Muscle of leg (tissue), 11 donors: ENCODE data around the gene SPATA46. TPM values are rescaled to one million over a fixed set of nuclear protein-coding genes. Genes with fewer than 3 reads are reported as not detected.
"Not testable (repeated sequence)": the region's sequence is repeated elsewhere in the genome, so short reads cannot be mapped to it uniquely, and the experiment has no call there.

Source experiments
- DNase-seq: peaks from one replicate; pipeline ENCODE4 v3.0.0; 2013
- H3K27ac ChIP-seq: one replicate; pipeline ENCODE4 v1.5.1; 2013; ENCODE audit warnings: mild to moderate bottlenecking, low read length, control low read depth
- H3K27me3 ChIP-seq: one replicate; pipeline ENCODE4 v1.6.1; 2013; ENCODE audit warnings: low read length; ENCODE audit not compliant: control insufficient read depth, insufficient read depth
- H3K36me3 ChIP-seq: one replicate; pipeline ENCODE4 v1.6.1; 2013; ENCODE audit warnings: low read length; ENCODE audit not compliant: control insufficient read depth, insufficient read depth
- H3K4me1 ChIP-seq: one replicate; pipeline ENCODE4 v1.6.1; 2013; ENCODE audit warnings: low read length; ENCODE audit not compliant: control insufficient read depth, insufficient read depth
- H3K4me3 ChIP-seq: one replicate; pipeline ENCODE4 v1.5.1; 2013; ENCODE audit warnings: low read length, control low read depth
- H3K9me3 ChIP-seq: replicated peaks from 2 replicates; pipeline ENCODE4 v1.6.1; 2013; ENCODE audit warnings: low read depth, low read length; ENCODE audit not compliant: control insufficient read depth
- WGBS: methylation state at CpG from one replicate; pipeline ENCODE4 v1.1.5; 2013; ENCODE audit warnings: missing lambda C conversion rate; ENCODE audit not compliant: insufficient coverage; 5-methylcytosine and 5-hydroxymethylcytosine counted together
- polyA plus RNA-seq, 8 donors: library from polyadenylated mRNA; unstranded; fragments of 120-200 nt; gene quantifications; one replicate each; pipeline versions ENCODE4 v1.2.1 to v1.2.3, GENCODE V29; 2013; ENCODE audit warnings: inconsistent platforms in 1 of 8, low replicate concordance in 1 of 8; ENCODE audit not compliant: insufficient read length in 8 of 8, insufficient read depth in 1 of 8
- total RNA-seq: library from RNA; stranded (reverse); fragments of 120-200 nt; gene quantifications from one replicate; pipeline ENCODE4 v1.2.4, GENCODE V29; 2013

SPATA46 gene
- total and polyA plus RNA-seq, 9 donors, result 0.21 to 0.29 (median 0.28) TPM; not detected in 6

DNA sequence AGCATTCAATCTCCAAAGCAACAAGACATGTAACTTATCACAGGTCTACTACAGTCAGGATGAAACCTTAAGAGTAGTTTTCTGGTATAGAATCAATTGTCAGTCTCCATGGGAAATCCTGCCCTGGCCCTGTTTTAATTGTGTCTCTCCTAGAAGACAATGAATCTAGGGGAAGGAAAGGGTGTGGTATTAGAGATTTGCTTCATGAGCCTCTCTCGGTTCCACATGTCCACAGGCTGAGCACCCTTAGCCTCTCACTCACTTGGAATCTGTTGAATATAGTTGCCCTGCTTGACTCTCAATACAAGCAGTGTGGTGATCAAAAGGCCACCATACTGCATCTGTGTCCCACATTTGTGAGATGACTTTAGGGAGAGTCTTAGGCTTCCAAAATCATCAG is 17.7 kb downstream of the SPATA46 start:
- no CpG with 5 or more reads among the region's 1 CpG for WGBS

DNA sequence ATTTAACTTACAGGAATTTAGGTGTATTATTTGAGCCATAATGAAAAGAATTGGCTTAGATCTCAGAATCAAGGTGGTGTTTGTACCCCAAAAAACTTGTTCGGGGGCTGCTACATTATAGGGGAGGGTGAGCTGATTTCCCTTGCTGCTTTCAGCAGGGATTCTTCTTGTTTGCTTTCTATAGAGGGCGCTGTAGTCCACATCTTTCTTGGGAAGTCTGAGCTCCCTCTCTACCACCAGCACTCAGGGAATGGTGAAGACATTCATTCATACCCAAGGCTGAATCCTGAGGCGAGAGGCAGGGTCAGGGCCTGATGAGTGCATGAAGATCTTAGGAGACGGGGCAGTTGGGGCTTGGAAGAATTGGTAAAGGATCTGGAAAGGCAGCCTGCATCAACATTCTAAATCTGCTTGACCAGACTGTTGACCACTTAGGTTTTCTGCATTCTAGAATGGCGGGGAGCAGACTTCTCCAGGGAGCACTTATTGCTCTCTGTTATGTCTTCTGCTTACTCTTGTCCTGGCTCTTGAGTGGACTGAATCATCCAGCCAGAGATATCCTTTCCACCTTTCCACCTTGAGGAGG is 18.9 kb downstream of the SPATA46 start:
- H3K27ac ChIP-seq, result no peak overlapping the region
- no peaks in the 10 kb centered on the region for H3K36me3 ChIP-seq

More for the DNA sequence above, 17.7 kb downstream of the SPATA46 start:
- no peaks in the 10 kb centered on the region for H3K36me3 ChIP-seq
- no peaks in the 10 kb centered on the region for H3K4me1 ChIP-seq
- H3K27me3 ChIP-seq, result no peaks in the 10 kb centered on the region
- no peaks in the 10 kb centered on the region for H3K9me3 ChIP-seq
- no peak overlapping the region for H3K4me3 ChIP-seq
- H3K27ac ChIP-seq, result no peak overlapping the region
- DNase-seq, result no peak

DNA sequence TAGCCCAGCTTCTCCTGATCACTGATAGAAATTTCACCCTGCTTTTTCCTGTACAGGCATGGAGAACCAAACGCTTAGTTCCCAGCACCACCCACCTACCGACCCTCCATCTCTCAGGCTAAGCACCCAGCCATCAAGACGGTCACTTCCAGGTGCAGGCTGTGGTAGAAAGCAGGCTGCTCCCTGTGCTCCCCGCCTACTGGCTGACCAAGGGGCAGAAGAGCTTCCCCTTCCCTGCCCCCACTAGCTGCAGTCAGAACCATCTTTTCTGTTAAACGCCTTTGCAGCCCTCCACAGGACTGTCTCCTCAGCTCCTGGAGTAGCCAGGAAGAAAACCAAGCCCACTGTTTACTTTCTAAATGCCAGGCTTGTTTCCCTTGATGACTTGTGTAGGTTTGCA is 23.0 kb downstream of the SPATA46 start:
- 82% methylated on average over 4 of the region's 5 CpGs for WGBS
- H3K36me3 ChIP-seq, result no peaks in the 10 kb centered on the region
- no peaks in the 10 kb centered on the region for H3K27me3 ChIP-seq
- no peak for DNase-seq
- H3K9me3 ChIP-seq, result no peaks in the 10 kb centered on the region
- H3K27ac ChIP-seq, result no peak overlapping the region
- H3K4me3 ChIP-seq, result no peak overlapping the region
- no peaks in the 10 kb centered on the region for H3K4me1 ChIP-seq

More for the DNA sequence above, 18.9 kb downstream of the SPATA46 start:
- H3K4me3 ChIP-seq, result no peak overlapping the region
- H3K27me3 ChIP-seq, result no peaks in the 10 kb centered on the region
- H3K9me3 ChIP-seq, result no peaks in the 10 kb centered on the region
- WGBS, result 80% methylated on average over 2 of the region's 5 CpGs
- peak; percentile 15 for DNase-seq
- no peaks in the 10 kb centered on the region for H3K4me1 ChIP-seq

DNA sequence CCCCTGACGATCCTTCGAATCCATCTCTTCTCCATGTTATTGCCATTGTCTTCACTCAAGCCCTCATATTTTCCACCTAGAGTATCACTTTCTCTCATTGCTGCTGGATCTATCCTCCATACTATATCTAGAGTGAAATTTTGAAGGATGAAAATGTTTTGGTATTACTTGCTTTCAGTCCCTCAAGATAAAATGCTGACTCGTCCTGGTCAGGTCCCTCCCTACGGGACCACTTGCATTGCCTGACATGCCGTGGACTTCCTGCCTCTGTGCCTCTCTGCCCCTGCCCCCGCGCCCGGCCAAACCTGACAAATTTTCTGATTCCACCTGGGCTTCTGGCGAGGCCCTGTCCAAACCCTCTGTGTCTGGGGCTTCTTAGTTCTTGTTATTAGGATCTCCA is 23.6 kb downstream of the SPATA46 start:
- 71% methylated on average over 9 of the region's 9 CpGs for WGBS
- Histone ChIP-seq H3K27ac (no peak overlapping the region), H3K36me3 (no peaks in the 10 kb centered on the region), H3K9me3 (no peaks in the 10 kb centered on the region), H3K27me3 (no peaks in the 10 kb centered on the region), H3K4me3 (no peak overlapping the region), H3K4me1 (no peaks in the 10 kb centered on the region)
- no peak for DNase-seq

DNA sequence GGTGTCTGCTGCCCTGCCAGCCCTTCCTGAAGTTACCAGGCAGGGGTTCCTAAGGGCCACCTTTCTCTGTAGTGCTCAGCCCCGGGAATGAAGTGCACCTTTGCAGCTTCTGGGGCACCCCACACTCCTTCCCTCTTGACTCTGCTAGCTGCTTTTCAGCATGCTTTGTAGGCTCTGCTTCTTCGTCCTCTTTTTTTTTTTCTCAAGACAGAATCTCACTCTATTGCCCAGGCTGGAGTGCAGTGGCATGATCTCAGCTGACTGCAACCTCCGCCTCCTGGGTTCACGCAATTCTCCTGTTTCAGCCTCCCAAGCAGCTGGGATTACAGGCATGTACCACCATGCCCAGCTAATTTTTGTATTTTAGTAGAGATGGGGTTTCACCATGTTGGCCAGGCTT is 24.8 kb downstream of the SPATA46 start:
- H3K36me3 ChIP-seq, H3K4me3 ChIP-seq, DNase-seq, H3K27ac ChIP-seq, H3K27me3 ChIP-seq, H3K9me3 ChIP-seq, H3K4me1 ChIP-seq: not testable (repeated sequence)
- WGBS, result 77% methylated on average over 1 of the region's 4 CpGs

DNA sequence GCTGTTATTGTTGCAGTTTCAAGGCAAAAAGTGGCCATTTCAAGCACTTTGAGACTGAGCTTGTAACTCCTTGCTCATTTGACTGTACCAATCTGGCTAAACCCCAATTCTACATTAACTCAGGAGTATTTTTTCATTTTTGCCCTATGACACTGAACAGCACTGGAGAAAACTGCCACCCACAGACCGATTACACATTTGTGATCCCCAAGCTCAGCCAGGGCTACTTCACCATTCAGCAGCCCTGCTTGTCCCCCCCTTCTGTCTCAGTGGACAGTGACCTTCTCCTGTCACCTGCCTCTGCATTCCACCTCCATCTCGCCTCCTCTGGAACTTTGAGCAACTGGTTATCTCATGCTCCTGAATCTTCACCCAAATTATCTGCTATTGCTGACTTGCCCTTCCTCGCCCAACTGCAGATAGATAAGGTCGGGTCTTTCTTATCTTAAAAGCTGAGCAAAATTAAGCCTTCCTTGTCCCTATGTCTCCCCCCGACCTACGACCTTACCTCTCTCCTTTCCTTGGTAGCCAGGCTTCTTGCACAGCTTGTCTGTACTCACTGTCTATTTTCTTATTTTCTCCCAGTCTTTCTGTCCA is 25.3 kb downstream of the SPATA46 start:
- no peaks in the 10 kb centered on the region for H3K27me3 ChIP-seq
- WGBS, result 82% methylated on average over 6 of the region's 6 CpGs

DNA sequence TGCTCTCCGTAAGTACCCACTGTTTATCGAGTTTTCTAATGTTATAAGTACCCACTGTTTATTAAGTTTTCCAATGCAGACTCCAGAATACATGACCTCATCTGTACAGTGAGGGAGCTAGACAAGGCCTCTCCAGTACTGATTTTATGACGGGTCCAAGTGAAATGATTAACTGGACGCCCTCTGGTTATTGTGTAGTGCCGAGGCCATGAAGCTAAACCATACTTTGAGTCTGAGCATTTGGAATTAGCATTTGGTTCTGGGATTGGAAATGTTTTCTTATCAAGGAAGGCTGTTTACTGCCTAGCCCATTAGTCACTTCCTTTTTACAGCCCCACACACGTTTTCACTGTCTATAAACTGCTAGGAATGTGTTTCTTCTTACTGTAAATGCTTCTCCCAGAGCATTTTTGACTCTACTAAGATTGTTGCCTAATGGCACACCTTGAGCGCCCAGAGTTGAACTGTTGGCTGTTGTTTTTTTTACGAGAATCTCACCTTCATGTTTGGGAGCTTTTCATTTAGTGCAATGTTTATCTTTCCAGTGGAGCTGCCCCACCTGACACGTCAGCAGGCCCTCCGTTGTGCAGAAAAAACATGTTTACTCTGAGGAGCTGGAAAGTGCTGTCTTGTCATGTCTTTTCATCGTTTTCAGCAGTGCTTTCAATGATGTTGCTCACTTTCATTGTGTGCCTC is 26.9 kb downstream of the SPATA46 start:
- no peaks in the 10 kb centered on the region for H3K36me3 ChIP-seq
- no peaks in the 10 kb centered on the region for H3K4me1 ChIP-seq
- H3K4me3 ChIP-seq, result no peak overlapping the region
- no peaks in the 10 kb centered on the region for H3K9me3 ChIP-seq
- WGBS, result 73% methylated on average over 3 of the region's 11 CpGs
- no peak for DNase-seq
- no peaks in the 10 kb centered on the region for H3K27me3 ChIP-seq
- no peak overlapping the region for H3K27ac ChIP-seq

More for the DNA sequence above, 25.3 kb downstream of the SPATA46 start:
- Histone ChIP-seq H3K36me3 (no peaks in the 10 kb centered on the region), H3K9me3 (no peaks in the 10 kb centered on the region), H3K27ac (no peak overlapping the region), H3K4me3 (no peak overlapping the region), H3K4me1 (no peaks in the 10 kb centered on the region)
- DNase-seq, result no peak

DNA sequence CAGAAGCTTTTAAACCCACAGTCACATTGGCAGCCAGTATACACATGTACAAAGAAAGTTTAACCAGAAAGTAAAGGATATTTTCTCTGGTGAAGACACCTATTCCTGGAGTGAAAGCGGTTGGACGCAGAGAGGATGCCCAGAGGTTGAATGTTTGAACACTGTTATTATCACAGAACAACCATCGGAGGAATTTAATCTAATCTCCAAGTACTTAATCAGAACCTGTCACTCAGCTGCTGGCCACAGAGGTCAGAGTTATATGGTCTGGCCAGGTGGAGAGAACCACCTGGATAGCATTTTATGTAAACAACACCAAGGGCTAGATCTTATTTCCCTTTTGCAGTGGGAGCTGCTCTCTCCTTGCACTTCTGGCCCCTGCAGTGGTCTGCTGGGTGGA is 29.4 kb downstream of the SPATA46 start:
- Histone ChIP-seq H3K4me1 (no peaks in the 10 kb centered on the region), H3K4me3 (no peak overlapping the region), H3K27me3 (no peaks in the 10 kb centered on the region), H3K27ac (no peak overlapping the region), H3K9me3 (no peaks in the 10 kb centered on the region), H3K36me3 (no peaks in the 10 kb centered on the region)
- DNase-seq, result no peak
- WGBS, result no CpG with 5 or more reads among the region's 3 CpGs

DNA sequence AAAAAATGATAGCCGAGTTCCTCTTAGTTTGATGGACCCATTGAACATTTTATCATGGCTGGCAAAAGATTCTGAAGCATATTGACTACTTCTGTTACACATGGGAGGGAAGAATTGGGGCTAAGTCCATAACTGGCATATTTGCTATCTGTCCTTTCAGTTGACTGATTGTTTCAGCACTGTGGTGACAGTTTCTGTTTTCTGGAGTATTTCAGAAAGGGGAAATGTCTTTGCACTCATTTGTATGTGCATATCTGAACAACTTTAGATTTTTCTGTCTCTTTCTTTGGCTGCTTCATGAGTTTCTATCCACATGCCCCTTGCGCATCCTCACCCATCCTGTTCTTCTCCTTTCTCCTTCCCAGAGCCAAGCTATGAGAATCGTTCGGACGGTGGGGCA is 33.2 kb downstream of the SPATA46 start:
- Histone ChIP-seq H3K36me3 (no peaks in the 10 kb centered on the region), H3K27ac (no peak overlapping the region), H3K9me3 (no peaks in the 10 kb centered on the region), H3K4me3 (no peak overlapping the region), H3K4me1 (no peaks in the 10 kb centered on the region), H3K27me3 (no peaks in the 10 kb centered on the region)
- no peak for DNase-seq
- no CpG with 5 or more reads among the region's 5 CpGs for WGBS

DNA sequence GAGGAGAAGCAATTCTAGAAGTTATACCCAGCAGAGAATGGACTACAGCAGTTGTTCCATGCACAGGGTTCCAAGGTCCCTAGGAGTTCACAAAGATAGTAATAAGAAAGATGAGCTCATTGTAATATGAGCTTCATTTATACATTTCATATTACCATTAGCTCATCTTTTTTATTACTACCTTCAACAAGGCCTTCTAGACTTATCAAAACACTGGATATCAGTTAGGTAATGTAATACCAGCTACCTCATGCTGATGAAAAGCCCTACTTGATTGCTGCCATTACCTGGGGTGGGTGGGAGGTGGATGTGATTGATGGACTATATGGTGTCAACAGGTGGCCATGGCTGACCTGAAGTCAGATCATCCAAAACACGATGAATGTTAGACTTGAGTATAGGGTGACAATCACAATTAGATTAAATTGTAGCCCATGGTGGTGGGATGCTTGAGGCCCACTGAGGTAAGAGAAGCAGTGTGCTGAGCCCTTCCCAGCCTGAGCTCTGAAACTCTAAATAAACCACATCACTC is 34.1 kb downstream of the SPATA46 start:
- H3K36me3 ChIP-seq, result no peaks in the 10 kb centered on the region
- no peak for DNase-seq
- no peaks in the 10 kb centered on the region for H3K9me3 ChIP-seq
- H3K4me3 ChIP-seq, result no peak overlapping the region
- no peak overlapping the region for H3K27ac ChIP-seq
- no peaks in the 10 kb centered on the region for H3K4me1 ChIP-seq
- WGBS, result 100% methylated on average over 1 of the region's 1 CpG
- no peaks in the 10 kb centered on the region for H3K27me3 ChIP-seq
